CD4-positive, alpha-beta T cell treated with Interleukin-15 for 4 hours (primary cell): ENCODE measurements around the gene MYO15B.
"Not testable (repeated sequence)": the region's sequence is repeated elsewhere in the genome, so short reads cannot be mapped to it uniquely, and the experiment has no call there.

Experiments
- DNase-seq: peaks from one replicate; pipeline ENCODE4 v3.0.0-alpha.2; 2020; ENCODE audit warnings: low spot score

Gene MYO15B

DNA sequence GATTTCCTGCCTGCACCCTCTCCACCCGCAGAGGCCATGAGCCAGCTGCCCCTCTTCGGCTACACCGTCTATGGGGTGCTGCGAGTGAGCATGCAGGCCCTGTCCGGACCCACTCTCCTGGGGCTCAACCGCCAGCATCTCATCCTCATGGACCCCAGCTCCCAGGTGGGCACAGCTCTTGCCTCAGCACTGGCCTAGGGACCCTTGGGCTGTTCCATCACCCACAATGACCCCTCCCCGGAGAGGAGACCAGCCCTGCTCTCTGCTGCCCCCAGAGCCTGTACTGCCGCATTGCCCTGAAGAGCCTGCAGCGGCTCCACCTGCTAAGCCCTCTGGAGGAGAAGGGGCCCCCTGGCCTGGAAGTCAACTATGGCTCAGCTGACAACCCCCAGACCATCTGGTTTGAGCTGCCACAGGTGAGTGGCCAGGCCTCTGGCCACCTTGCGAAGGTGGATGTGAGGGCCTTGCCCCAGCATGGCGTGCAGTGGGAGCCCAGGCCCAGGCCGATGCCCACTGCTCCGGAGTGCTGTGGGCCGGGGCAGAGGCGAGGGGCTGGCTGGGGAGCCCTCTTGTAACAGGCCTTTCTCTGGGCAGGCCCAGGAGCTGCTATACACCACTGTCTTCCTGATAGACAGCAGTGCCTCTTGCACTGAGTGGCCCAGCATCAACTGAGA, 38.4 kb downstream of the MYO15B start:
- no peak for DNase-seq

- DNase-seq: no peak
Observed at GRCh38 chr17:75626496-75627038, 39.0 kb downstream of the MYO15B start.

DNA sequence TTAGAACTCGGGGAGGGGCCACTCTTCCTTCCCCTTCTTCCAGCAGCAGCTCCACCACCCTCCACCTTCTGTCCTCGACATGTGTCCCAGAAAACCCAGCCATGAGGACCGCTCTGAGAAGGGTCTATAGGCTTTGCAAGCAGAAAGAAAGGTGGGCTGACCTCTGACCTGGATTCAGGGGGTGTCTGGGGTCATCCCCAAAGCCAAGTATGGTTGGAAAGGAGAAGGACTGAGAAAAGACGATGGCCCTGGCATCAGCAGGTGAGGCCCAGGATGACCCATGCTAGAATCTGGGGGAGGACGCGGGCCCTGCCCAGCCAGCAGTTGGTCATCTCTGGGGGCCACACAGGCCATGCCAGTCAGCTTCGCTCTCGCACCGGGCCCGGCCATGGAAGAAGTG, 39.5 kb downstream of the MYO15B start:
- DNase-seq: no peak

DNA sequence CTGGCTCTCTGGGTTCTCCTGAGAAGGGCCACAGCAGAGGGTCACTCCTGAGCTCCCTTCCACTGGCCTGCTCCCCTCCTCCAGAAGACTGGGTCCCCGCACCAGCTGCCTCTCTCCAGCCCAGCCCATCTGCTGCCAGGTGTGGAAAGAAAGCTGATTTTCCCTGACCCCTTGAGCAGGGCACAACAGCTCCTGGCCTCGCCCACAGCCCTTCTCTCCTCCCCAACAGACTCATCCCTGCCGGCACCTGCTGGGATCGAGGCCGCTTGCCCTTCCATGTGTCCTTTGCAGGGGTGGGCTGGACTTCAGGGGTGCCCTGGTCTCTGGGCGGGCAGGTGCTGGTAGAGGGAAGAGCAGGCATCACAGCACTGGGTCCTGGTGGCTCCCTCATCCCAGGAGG, 40.8 kb downstream of the MYO15B start:
- no peak for DNase-seq

DNA sequence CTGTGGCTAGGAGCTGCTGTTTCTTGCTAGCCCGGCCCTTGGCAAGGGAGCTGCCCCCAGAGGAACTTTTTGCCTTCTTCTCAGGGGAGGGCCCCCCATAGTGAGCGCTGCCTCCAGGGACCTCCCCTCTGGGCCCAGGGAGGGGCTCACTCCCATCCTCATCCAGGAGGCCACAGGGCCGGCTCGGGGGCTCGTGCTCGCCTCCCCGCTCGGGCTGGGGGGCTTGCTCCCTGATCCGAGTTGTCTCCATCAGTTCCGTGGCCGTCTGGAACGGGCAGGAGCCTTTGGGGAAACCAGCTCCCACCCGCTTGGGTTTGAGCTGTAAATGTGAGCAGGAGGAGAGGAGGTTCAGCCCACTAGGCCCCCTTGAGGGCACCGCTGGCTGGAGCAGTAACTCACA, 41.6 kb downstream of the MYO15B start:
- DNase-seq: no peak

GRCh38 chr17:75630071-75630917, 42.7 kb downstream of the MYO15B start:
- no peak for DNase-seq

DNA sequence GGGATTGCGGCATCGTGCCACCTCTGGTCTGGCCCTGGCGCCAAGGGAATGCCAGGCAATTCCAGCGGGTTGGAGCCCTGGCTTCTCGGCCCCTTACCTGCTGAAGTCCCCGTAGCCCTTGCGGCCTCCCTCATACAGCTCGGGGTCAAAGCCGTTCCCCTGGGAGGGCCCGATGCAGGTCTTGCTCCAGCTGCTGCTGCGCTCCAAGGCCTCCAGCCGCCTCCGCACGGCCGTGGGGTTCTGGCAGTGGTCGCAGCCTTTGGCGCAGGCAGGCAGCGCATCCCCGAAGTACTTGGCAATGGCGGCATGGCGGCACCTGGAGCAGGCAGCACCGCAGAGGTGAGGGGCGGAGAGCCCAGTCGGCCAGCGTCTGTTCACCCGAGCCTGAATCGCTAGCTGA, 43.8 kb downstream of the MYO15B start:
- DNase-seq: no peak

- no peak for DNase-seq
Observed at GRCh38 chr17:75632428-75632827, 44.8 kb downstream of the MYO15B start.

DNA sequence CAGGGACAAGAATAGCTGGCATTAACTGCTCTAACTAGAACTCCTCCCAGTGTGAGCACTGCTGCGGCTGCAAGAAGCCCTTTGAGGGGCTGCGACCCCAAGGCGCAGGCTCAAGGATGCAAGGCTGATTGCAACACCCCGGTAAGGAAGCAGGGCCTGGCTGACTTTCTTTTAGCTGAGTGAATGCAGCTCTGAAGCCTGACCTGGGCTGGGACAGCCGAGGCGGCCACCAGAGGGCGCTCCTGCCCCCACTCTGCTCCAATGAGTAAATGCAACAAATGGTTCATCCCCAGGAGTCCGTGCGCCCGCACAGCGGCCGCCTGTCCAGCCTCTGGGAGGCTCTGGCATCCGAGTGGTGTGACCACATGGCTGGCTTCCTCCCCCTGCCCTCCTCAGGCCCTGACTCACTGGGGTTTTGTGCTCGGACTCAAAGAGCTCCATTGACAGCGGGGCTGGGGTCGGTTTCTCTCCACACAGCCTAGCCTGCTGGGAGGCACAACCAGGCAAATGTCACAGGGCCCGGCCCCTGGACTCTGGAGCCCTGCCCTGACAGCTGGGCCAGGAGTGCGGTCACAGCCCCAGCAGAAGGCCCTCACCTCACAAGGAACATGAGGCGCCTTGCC, 45.4 kb downstream of the MYO15B start, which contains the start of gene SMIM5:
TSS of gene SMIM5 (plus strand) at position 572 of the 623 bp plus-strand sequence. CDS start 6,768 bp downstream, outside the sequence.
- peak; percentile 80 for DNase-seq

DNA sequence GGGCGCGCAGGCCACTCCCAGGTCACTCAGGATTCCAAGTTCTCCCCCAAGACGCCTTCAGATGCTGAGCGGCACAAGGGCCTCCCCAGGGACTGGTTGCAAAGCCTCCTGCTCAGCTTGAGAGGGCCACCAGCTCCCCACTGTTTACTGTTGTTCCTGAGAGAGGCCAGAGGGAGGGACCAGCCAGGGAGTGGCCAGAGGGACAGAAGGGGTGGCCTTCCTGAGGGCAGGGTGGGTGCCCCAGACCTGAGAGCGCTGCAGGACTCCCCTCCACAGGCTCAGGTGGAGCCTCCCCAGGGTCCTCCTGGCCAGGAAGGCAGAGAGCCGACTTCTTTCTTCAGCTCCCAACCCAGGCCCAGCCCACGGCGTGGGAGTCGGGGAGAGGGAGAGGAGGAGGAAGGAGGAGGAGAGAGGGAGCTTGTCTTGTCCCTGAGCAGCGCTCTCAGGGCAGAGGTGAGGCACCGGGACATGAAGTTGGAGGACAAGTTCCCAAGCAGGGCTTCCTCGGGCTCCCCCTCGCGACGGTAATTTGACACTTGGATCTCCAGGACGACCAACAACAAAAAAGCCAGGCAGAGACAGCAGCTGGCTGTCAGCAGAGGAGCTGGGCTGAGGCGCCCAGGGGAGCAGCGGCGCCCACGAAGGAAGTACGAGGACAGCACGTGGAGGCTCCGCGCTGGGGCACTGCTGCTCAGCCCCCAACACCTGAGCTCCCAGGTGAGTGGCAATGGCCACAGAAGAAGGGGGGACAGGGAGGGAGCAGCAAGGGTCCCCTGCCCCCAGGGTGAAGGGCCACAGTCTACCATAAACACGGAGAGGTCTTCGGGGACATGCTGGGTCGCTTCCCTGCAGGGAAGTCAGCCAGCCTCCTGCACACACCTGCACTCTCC, 46.1 kb downstream of the MYO15B start:
- peak; percentile 39 for DNase-seq

DNA sequence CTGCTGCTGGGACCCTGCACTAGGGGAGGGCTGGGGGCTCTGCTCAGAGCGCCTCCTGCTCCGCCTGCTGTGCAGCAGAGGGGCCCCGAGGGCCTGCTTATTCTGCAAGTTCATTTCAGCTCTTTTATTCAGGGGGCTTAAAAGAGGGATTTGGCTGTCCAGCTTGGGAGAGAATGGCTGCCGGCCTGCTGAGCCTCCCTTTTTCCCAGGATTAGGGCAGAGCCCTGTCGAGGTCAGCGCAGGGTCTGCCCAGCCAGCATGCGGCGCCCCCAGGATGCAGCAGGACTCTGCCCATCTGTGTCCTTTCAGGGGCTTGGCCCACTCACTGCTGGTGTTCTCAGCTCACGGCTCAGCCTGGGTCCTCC, 46.8 kb downstream of the MYO15B start:
- no peak for DNase-seq

GRCh38 chr17:75634754-75635609, 47.4 kb downstream of the MYO15B start:
- DNase-seq: no peak

DNA sequence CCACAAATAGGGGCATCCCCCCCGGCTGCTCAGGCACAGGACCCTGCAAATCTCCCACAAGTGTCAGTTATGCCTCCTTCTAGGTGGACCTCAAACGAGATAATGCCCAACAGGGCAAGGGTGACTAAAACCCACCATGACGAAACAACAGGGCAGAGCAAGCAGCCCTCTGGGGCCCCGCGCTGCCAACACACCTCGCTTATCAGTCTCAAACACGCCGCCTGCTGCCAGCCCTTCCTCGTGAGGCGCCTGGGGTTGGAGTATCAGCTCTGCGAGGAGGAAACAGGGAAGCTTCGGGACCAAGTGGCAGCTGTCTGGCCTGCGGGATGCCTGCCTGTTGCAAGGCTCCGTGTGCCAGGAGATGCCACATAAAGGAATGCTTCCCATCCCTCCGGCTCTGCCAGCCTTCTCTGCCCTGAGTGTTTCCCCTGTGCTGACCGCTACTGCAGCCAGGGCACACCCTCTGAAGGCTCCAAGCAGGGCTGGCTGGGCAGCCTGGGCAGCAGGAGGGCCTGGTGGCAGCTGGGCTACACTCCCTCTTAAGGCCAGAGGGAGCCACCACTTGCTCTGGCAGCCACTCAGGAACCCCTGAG, 48.1 kb downstream of the MYO15B start:
- DNase-seq: no peak

DNA sequence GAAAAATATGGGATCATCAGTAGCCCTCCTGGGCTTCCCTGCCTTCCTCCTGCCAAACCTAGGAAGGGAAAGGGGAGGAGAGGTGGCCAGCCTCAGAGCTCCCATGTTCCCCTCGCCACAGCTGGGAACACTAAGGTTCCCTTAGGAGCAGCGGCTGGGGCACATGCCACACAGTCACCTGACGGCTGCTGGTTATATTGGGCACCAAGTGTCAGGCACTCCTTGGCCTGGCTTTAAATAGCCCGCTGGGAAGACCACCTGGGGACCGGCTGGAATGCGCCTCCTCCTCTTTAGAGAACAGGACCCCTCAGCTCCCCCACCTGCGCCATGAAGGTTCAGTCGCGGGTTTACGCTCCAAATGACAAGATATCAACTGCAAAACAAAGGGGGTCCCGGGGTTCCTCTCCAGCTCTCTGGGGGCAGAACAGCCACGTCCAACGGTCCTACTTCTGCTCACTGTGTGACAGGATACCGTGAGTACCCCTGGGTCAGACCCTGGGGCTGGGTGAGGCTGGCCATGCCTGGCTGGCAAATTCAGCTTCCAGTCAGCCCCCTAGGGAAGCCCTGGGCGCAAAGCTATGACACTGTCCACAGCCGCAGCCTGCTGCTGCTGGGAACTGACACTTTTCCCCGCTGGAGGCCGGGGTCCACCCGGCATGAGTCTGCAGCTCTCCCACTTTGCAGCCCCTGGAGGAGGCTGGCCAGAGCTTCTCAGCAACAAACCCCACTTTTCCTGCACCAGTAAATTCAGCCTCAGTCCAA, 49.0 kb downstream of the MYO15B start:
- no peak for DNase-seq

DNA sequence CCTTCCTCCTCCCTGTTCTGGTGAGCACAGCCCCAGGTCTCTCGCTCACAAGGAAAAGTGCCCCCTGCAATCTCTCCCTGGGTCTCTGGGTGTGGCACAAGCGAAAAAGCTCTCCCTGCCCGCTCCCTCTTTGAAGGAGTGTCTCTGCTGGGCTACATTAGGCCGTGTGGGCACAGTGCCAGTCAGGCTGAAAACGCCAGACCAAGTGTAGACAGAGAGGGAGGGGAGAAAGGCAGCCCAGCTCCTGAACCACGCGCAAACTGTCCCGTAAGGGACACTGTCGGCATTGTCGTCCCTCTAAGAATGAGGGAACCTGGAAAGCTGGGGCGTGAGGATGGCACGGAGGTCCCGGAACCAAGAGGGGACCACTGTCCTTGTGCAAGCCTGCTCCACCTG, 49.5 kb downstream of the MYO15B start:
- DNase-seq: no peak

GRCh38 chr17:75637551-75637950, 50.0 kb downstream of the MYO15B start:
- no peak for DNase-seq

- DNase-seq: not testable (repeated sequence)
Observed at GRCh38 chr17:75638039-75638438, 50.4 kb downstream of the MYO15B start.

- no peak for DNase-seq
Observed at GRCh38 chr17:75638893-75639292, 51.3 kb downstream of the MYO15B start.

DNA sequence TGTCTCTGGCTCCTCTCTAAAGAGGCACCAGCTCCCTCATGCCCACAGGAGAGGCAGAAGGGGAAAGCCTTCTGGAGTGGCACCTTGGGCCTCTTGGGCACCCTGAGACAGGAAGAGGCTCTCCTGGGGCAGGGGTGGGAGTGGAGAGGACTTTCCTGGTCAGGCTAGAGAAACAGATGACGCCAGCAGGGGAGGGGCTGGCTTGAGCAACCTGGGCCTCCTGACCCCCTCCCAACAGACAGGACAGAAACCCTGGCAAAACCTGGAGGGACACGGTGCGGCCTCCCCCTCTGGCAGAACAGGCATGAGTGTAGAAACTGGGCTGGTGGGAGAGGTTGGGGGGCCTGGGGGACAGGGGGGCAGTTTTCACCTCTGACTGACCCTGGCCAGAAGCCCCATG, 51.7 kb downstream of the MYO15B start:
- no peak for DNase-seq
